Limb (tissue), 2 donors: ENCODE measurements around the gene MSANTD1.
A peak's percentile ranks its signal among the peaks of the same experiment; 100 is the strongest.

ENCODE experiments used
- DNase-seq, 2 donors: peaks; one replicate each; pipeline ENCODE4 v3.0.0-alpha.2; 2016; ENCODE audit errors: extremely low spot score in 2 of 2

Gene MSANTD1

GRCh38 chr4:3302173-3302785 is 53.3 kb downstream of the MSANTD1 start:
- peak in 1 of 2 donors; percentile 32 for DNase-seq

- DNase-seq, result no peak
Measured at GRCh38 chr4:3302786-3303564, 54.0 kb downstream of the MSANTD1 start.

GRCh38 chr4:3303565-3303824 is 54.5 kb downstream of the MSANTD1 start:
- no peak for DNase-seq

GRCh38 chr4:3303923-3304710 is 55.2 kb downstream of the MSANTD1 start:
- peak in 1 of 2 donors; percentile 24 for DNase-seq

GRCh38 chr4:3304831-3305609 is 56.1 kb downstream of the MSANTD1 start:
- DNase-seq, result peak in 1 of 2 donors; percentile 71

- DNase-seq, result peak in 1 of 2 donors; percentile 39
Measured at GRCh38 chr4:3305610-3306371, 56.8 kb downstream of the MSANTD1 start.
